Motor neuron (in vitro differentiated cells): ENCODE data around the gene JAKMIP2. TPM values are rescaled to one million over a fixed set of nuclear protein-coding genes. Genes with fewer than 3 reads are reported as not detected.
"Not testable (repeated sequence)": the region's sequence is repeated elsewhere in the genome, so short reads cannot be mapped to it uniquely, and the experiment has no call there.

Source experiments
- ATAC-seq, 8 experiments: fragments of 200-7000 bp; cut with Tn5 transposase; replicated peaks in 6 of 8; 2 replicates each; pipeline ENCODE4 v1.8.0; 2021; ENCODE audit warnings: mild to moderate bottlenecking in 8 of 8, moderate library complexity in 8 of 8
- H3K27ac ChIP-seq, 2 donors: fragments of 250-450 bp; sonication (Bioruptor Pico); 2 replicates each; pipeline ENCODE4 v1.9.0; 2021; ENCODE audit warnings: antibody characterized with exemption in 2 of 2, mild to moderate bottlenecking in 2 of 2, moderate library complexity in 1 of 2
- H3K4me1 ChIP-seq, 2 donors: fragments of 250-450 bp; sonication (Bioruptor Pico); replicated peaks in 1 of 2; 2 replicates each; pipeline ENCODE4 v1.6.1; 2021; ENCODE audit warnings: antibody characterized with exemption in 2 of 2, mild to moderate bottlenecking in 2 of 2, moderate library complexity in 1 of 2
- H3K4me3 ChIP-seq, 5 donors: fragments of 250-450 bp; sonication (Bioruptor Pico); 2 replicates each; pipeline ENCODE4 v1.9.0; 2021; ENCODE audit warnings: antibody characterized with exemption in 5 of 5, mild to moderate bottlenecking in 5 of 5, moderate library complexity in 4 of 5
- WGBS, 10 experiments: fragments of 450-650 bp; shearing (Covaris generic); methylation state at CpG; one replicate each; pipeline ENCODE4 v1.0.0; 2022; 5-methylcytosine and 5-hydroxymethylcytosine counted together
- in situ Hi-C, 9 experiments: fragments of 400-800 bp; cut with MboI; loops; one replicate each; pipeline ENCODE4 v1.15.0; 2021; ENCODE audit warnings: low sequenced_read_pairs in 9 of 9, low pct_unique_long_range_greater_than_20kb in 2 of 9; ENCODE audit not compliant: unreplicated experiment in 9 of 9
- total RNA-seq, 8 experiments: library from RNA; unstranded; fragments of 300-600 nt; gene quantifications; 2 replicates each; pipeline versions ENCODE4 v1.2.3 to v1.2.4, GENCODE V29; 2022

The JAKMIP2 gene
- total RNA-seq, 8 experiments from 2014 or later: 0.36 to 43.3 (median 32.7) TPM

DNA sequence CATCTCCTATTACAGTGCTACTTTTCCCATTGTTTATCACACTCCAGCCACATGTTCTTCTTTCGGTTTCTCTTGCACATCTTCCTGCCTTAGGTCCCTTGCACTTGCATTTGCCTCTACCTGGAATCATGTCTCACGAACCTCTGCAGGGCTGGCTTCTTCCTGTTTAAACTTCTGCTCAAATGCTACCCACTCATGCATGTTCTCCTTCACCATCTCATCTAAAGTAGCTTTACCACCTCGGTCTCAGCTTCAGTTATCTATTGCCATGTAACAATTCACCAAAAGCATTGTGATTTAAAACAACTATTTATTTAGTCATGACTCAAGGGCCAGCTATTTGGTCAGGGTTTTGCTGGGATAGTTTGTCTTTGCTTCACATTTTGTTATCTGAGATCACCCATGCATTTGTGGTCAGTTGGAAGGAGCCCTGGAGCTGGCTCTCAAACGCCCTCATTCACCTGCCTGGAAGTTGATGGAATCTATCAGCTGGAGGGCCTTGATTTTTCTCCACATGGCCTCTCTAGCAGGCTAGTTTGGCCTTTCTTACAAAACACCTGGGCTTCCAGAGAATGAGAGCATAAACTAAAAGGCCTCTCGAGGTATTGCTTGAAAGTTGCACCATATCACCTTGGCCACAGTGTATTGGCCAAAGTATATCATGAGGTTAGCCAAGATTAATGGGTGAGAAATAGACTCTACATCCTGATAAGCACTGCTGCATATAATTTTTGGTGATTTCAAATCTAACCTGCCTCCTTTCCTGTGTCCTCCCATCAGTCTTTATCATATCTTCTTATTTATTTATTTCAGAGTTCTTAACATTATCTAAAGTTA, 27.5 kb upstream of the JAKMIP2 start:
- WGBS, 10 experiments: 0 to 79% (median 53%) methylated on average over 1 to 5 of the region's 5 CpGs
- ATAC-seq: no peak
- H3K27ac ChIP-seq: no peak overlapping the region
- no peak overlapping the region for H3K4me3 ChIP-seq
- in situ Hi-C loops: loop anchor here in 6 of 9 experiments (10.0 to 25.0 kb wide), 2 partner anchors 173 to 185 kb away; no protein-coding TSS in a partner anchor
- H3K4me1 ChIP-seq: no peaks in the 10 kb centered on the region

GRCh38 chr5:147805030-147805454, 22.5 kb upstream of the JAKMIP2 start:
- Histone ChIP-seq H3K4me1 (no peaks in the 10 kb centered on the region), H3K4me3 (no peak overlapping the region), H3K27ac (no peak overlapping the region)
- WGBS, 10 experiments: 0 to 94% (median 70%) methylated on average over 1 to 6 of the region's 6 CpGs; no CpG with 5 or more reads in 1 of the 10 experiments
- peak in 3 of 8 experiments; percentile 67 to 86 (median 82) for ATAC-seq
- in situ Hi-C loops: loop anchor here in 5 of 9 experiments (25.0 kb wide), 1 partner anchor 168 kb away; no protein-coding TSS in a partner anchor

GRCh38 chr5:147804334-147804733, 21.8 kb upstream of the JAKMIP2 start:
- Histone ChIP-seq H3K27ac (no peak overlapping the region), H3K4me1 (no peaks in the 10 kb centered on the region), H3K4me3 (no peak overlapping the region)
- in situ Hi-C loops: loop anchor here in 5 of 9 experiments (25.0 kb wide), 1 partner anchor 167 kb away; no protein-coding TSS in a partner anchor
- 20 to 100% (median 61%) methylated on average over 1 to 3 of the region's 3 CpGs; no CpG with 5 or more reads in 3 of the 10 experiments for WGBS, 10 experiments
- peak in 1 of 8 experiments; percentile 17 for ATAC-seq

DNA sequence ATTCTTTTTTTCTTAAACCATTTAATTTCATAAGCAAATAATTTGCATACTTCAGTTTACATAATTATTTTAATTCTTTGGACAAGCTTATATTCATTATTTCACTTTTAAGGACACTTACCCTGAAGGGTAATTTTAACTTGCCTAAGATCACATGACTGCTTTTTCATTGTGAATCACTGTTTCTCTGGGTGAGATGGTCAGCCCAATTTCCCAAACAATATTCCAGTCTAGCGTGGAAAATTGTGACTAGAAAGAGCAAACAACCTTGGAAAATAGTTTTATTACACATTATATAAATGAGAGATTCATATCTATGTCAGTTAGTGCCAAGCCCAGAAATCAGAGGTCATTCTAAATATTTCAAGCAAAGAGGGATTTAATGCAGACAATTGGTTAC, 21.4 kb upstream of the JAKMIP2 start:
- peak in 1 of 8 experiments; percentile 14 for ATAC-seq
- in situ Hi-C loops: loop anchor here in 5 of 9 experiments (25.0 kb wide), 1 partner anchor 167 kb away; no protein-coding TSS in a partner anchor
- Histone ChIP-seq H3K4me3 (no peak overlapping the region), H3K4me1 (no peaks in the 10 kb centered on the region), H3K27ac (no peak overlapping the region)
- WGBS, 10 experiments: 33 to 100% (median 85%) methylated on average over 1 of the region's 1 CpG; no CpG with 5 or more reads in 6 of the 10 experiments

GRCh38 chr5:147803161-147803560, 20.6 kb upstream of the JAKMIP2 start:
- in situ Hi-C loops: loop anchor here in 5 of 9 experiments (25.0 kb wide), 1 partner anchor 166 kb away; no protein-coding TSS in a partner anchor
- H3K4me1 ChIP-seq, H3K27ac ChIP-seq, H3K4me3 ChIP-seq: not testable (repeated sequence)
- peak in 1 of 8 experiments; percentile 29 for ATAC-seq
- WGBS, 10 experiments: 0 to 92% (median 60%) methylated on average over 1 to 3 of the region's 3 CpGs

DNA sequence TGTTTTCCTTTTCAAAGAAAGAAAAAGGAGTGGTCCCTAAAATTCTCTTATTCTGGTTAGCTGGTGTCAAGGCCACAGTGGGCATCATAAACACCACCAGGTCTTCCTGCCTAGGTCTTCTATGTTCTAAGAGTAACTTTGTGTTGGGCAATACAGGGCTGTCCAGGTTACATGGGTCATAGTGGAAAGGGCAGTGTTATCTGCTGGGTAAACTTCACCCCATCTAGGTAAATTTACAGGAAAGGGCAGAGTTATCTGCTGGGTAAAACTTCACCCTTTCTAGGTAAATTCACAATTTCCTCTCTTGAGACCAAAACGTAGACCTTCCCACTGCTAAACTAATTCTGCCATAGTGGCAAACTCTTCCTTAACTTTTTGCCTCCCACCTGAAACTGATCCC, 18.9 kb upstream of the JAKMIP2 start:
- ATAC-seq: no peak
- WGBS, 10 experiments: 0 to 71% (median 56%) methylated on average over 1 of the region's 1 CpG; no CpG with 5 or more reads in 2 of the 10 experiments
- H3K4me3 ChIP-seq: no peak overlapping the region
- H3K27ac ChIP-seq: no peak overlapping the region
- H3K4me1 ChIP-seq: no peaks in the 10 kb centered on the region
- in situ Hi-C loops: loop anchor here in 5 of 9 experiments (25.0 kb wide), 1 partner anchor 164 kb away; no protein-coding TSS in a partner anchor

DNA sequence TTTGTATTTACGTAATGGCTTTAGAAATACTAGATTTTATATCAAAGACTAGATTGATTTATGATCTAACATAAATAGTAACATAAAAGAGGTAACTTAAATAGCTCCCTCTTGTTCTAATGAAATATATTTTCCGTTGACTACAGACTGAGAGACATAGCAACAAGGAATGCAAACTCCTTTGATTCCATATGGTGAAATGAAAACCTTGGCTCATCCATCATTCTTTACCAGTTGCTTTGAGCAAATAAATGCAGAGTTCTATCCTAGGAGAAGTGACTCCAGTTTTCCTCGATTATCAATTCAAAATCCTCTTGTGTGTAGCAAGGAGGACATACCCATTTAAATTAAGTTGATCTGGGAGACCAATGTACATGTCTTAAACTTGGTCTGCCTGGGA, 18.0 kb upstream of the JAKMIP2 start:
- Histone ChIP-seq H3K4me3 (no peak overlapping the region), H3K27ac (no peak overlapping the region), H3K4me1 (no peaks in the 10 kb centered on the region)
- 0 to 95% (median 67%) methylated on average over 1 to 3 of the region's 3 CpGs for WGBS, 10 experiments
- in situ Hi-C loops: loop anchor here in 5 of 9 experiments (25.0 kb wide), 1 partner anchor 163 kb away; no protein-coding TSS in a partner anchor
- ATAC-seq: no peak

DNA sequence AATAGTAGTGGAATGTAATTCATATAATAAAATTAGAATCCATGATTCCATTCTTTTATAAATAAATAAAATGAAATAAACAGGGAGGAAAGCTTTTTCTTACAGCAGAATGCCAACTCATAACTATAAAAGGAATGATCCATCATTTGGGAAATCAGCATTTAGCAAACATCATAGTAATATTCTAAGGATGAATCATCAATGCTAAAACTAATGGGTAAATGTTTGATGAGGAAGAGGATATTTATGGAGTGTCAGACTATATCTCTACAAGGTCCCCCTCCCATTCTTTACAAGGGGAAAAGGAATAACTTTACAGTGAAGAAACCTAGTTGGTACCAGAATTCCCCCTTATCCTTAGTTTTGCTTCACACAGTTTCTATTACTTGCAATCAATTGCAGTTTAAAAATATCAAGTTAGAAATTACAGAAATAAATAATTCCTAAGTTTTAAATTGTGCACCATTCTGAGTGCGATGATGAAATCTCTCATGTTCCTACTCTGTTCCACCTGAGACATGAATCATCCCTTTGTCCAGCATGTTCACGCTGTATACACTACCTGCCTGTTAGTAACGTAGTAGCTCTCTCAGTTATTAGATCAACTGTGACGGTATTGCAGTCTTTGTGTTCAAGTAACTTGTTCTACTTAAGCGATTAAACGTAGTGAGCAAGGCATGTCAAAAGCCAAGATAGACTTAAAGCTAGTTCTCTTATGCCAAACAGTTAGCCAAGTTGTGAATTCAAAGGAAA, 14.2 kb upstream of the JAKMIP2 start:
- ATAC-seq: peak in 2 of 8 experiments; percentile 39 to 48
- Histone ChIP-seq H3K27ac (no peak overlapping the region), H3K4me1 (no peaks in the 10 kb centered on the region), H3K4me3 (no peak overlapping the region)
- in situ Hi-C loops: no loop called here
- 12 to 93% (median 80%) methylated on average over 3 to 6 of the region's 6 CpGs; no CpG with 5 or more reads in 1 of the 10 experiments for WGBS, 10 experiments

DNA sequence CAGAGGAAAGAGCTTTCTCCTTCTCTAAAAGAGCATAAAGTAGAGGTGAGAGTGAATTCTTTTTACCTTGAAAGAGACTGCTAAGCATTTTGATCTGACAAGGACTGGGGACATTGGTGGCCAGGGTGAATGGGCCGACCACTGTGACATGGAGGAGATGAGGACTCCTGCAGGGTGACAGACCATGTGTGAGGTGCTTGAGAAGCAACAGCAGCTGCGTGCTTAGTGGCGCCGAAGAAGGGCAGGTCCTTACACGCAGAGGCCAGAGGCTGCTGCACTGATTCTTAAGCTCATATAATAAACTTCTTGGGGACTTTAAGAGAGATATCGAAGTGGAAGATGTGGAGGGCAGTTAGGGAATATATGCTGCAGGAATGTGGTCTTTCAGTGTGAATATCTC, 8.7 kb upstream of the JAKMIP2 start:
- H3K27ac ChIP-seq: no peak overlapping the region
- no peak overlapping the region for H3K4me3 ChIP-seq
- H3K4me1 ChIP-seq: no peaks in the 10 kb centered on the region
- 0 to 100% (median 84%) methylated on average over 1 to 6 of the region's 6 CpGs; no CpG with 5 or more reads in 5 of the 10 experiments for WGBS, 10 experiments
- in situ Hi-C loops: no loop called here
- no peak for ATAC-seq

- in situ Hi-C loops: no loop called here
- ATAC-seq: no peak
- no peak overlapping the region for H3K4me3 ChIP-seq
- no peaks in the 10 kb centered on the region for H3K4me1 ChIP-seq
- WGBS, 10 experiments: 0 to 100% (median 79%) methylated on average over 2 of the region's 2 CpGs; no CpG with 5 or more reads in 3 of the 10 experiments
- H3K27ac ChIP-seq: no peak overlapping the region
Measured at GRCh38 chr5:147789820-147790219, 7.3 kb upstream of the JAKMIP2 start.

DNA sequence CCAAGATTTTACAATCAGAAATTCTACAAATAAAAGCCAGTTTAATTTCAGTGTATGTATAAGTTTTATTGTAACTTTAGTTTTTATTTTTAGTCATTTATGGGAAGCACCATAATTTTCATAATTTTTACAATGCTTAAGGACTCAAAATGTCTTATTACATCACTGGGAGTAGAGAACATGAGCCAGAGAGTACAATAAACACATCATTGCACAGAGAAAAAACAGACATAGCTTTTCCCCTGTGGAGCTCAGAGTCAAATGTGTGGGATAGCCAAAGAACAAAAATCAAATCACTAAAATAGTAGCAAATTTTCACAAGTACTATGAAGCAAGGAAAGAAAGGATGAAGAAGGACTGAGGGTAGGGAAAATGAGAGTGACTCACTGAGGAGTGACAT, 5.5 kb upstream of the JAKMIP2 start:
- ATAC-seq: no peak
- Histone ChIP-seq H3K4me1 (no peaks in the 10 kb centered on the region), H3K27ac (no peak overlapping the region), H3K4me3 (no peak overlapping the region)
- in situ Hi-C loops: no loop called here

DNA sequence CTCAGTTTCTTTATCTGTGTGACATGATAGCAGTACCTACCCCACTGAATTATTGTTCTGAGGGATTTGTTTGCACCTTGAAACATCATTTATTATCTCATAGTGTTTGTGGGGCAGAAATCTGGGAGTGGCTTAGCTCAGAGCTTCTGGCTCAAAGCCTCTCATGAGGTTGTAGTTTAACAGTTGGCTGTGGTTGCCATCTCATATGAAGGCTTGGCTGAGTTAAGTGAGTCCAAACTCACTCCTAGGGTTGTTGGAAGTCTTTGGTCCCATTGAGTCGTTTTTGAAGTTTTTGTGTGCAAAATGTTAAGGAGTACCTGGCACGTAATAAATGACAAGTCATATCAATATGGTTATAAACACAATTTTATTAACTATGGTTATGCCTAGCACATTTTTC, 3.6 kb upstream of the JAKMIP2 start:
- H3K27ac ChIP-seq: no peak overlapping the region
- in situ Hi-C loops: no loop called here
- H3K4me3 ChIP-seq: no peak overlapping the region
- ATAC-seq: no peak
- no peaks in the 10 kb centered on the region for H3K4me1 ChIP-seq
- 0 to 100% (median 60%) methylated on average over 1 to 2 of the region's 2 CpGs; no CpG with 5 or more reads in 1 of the 10 experiments for WGBS, 10 experiments
